ENCODE results near the gene ZNF844. TPM values are rescaled to one million over a fixed set of nuclear protein-coding genes. Genes with fewer than 3 reads are reported as not detected.
"Not testable (repeated sequence)": the region's sequence is repeated elsewhere in the genome, so short reads cannot be mapped to it uniquely, and the experiment has no call there.

Gene ZNF844
- total RNA-seq, 2 donors from 2014 or later: 10.3 to 17.9 TPM

DNA sequence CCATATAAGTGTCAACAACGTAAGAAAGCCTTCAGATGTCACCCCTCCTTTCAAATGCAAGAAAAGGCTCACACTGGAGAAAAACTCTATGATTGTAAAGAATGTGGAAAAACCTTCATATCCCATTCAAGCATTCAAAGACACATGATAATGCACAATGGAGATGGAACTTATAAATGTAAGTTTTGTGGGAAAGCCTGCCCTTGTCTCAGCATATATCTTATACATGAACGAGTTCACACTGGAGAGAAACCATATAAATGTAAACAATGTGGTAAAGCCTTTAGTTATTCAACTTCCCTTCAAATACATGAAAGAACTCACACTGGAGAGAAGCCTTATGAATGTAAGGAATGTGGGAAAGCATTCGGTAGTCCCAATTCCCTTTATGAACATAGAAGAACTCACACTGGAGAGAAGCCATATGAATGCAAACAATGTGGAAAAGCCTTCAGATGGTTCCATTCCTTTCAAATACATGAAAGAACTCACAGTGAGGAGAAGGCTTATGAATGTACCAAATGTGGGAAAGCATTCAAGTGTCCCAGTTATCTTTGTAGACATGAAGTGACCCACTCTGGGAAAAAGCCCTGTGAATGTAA is 11.1 kb downstream of the ZNF844 start:
- Histone ChIP-seq H3K4me3 (ENCODE audit: low read length) (peak overlapping the region; percentile 74), H3K27me3 (ENCODE audit: control insufficient read depth, insufficient read depth, low read length, poor library complexity, severe bottlenecking) (no peaks in the 10 kb centered on the region), H3K4me1 (ENCODE audit: control insufficient read depth, insufficient read depth, low read length) (no peaks in the 10 kb centered on the region), H3K27ac (ENCODE audit: low read depth, low read length) (no peak overlapping the region), H3K9ac (ENCODE audit: extremely low read depth, low read length, poor library complexity, severe bottlenecking) (no peak overlapping the region), H3K9me3 (ENCODE audit: control insufficient read depth, low read length) (peaks cover 99% of the 10 kb centered on the region), H3K36me3 (ENCODE audit: control insufficient read depth, insufficient read depth, low read length) (peaks cover 84% of the 10 kb centered on the region)
- H3K27ac Mint-ChIP-seq: no peak overlapping the region
- DNase-seq: no peak
- TF ChIP-seq, protein P1, sequence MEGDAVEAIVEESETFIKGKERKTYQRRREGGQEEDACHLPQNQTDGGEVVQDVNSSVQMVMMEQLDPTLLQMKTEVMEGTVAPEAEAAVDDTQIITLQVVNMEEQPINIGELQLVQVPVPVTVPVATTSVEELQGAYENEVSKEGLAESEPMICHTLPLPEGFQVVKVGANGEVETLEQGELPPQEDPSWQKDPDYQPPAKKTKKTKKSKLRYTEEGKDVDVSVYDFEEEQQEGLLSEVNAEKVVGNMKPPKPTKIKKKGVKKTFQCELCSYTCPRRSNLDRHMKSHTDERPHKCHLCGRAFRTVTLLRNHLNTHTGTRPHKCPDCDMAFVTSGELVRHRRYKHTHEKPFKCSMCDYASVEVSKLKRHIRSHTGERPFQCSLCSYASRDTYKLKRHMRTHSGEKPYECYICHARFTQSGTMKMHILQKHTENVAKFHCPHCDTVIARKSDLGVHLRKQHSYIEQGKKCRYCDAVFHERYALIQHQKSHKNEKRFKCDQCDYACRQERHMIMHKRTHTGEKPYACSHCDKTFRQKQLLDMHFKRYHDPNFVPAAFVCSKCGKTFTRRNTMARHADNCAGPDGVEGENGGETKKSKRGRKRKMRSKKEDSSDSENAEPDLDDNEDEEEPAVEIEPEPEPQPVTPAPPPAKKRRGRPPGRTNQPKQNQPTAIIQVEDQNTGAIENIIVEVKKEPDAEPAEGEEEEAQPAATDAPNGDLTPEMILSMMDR (conservative IDR thresholded peaks at IDR 0.05): no peak
- H3K4me3 Mint-ChIP-seq: no peak overlapping the region
- WGBS, 2 experiments (ENCODE audit: insufficient coverage in 1 of 2, insufficient read length in 1 of 2): 75 to 100% methylated on average over 1 to 2 of the region's 3 CpGs
- peaks cover 83% of the 10 kb centered on the region for H3K36me3 Mint-ChIP-seq (ENCODE audit: low read depth)
- no peaks in the 10 kb centered on the region for H3K4me1 Mint-ChIP-seq
- no peaks in the 10 kb centered on the region for H3K27me3 Mint-ChIP-seq (ENCODE audit: insufficient read depth)
- peaks cover 97% of the 10 kb centered on the region for H3K9me3 Mint-ChIP-seq

DNA sequence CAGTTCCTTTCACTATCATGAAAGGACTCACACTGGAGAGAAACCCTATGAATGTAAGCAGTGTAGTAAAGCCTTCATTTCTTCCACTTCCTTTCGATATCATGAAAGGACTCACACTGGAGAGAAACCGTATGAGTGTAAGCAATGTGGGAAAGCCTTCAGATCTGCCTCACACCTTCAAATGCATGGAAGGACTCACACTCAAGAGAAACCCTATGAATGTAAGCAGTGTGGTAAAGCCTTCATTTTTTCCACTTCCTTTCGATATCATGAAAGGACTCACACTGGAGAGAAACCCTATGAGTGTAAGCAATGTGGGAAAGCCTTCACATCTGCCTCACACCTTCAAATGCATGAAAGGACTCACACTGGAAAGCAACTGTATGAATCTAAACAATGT is 11.8 kb downstream of the ZNF844 start:
- not testable (repeated sequence) for H3K4me1 ChIP-seq (ENCODE audit: control insufficient read depth, insufficient read depth, low read length); H3K4me1 Mint-ChIP-seq; H3K27me3 ChIP-seq (ENCODE audit: control insufficient read depth, insufficient read depth, low read length, poor library complexity, severe bottlenecking); H3K27ac ChIP-seq (ENCODE audit: low read depth, low read length); H3K27ac Mint-ChIP-seq; H3K4me3 Mint-ChIP-seq; DNase-seq; H3K27me3 Mint-ChIP-seq (ENCODE audit: insufficient read depth); H3K9ac ChIP-seq (ENCODE audit: extremely low read depth, low read length, poor library complexity, severe bottlenecking)
- 98 to 100% methylated on average over 3 of the region's 3 CpGs for WGBS, 2 experiments (ENCODE audit: insufficient coverage in 1 of 2, insufficient read length in 1 of 2)
- H3K9me3 Mint-ChIP-seq: peaks cover 96% of the 10 kb centered on the region
- peaks cover 99% of the 10 kb centered on the region for H3K9me3 ChIP-seq (ENCODE audit: control insufficient read depth, low read length)
- peaks cover 82% of the 10 kb centered on the region for H3K36me3 Mint-ChIP-seq (ENCODE audit: low read depth)
- H3K36me3 ChIP-seq (ENCODE audit: control insufficient read depth, insufficient read depth, low read length): peaks cover 82% of the 10 kb centered on the region
- H3K4me3 ChIP-seq (ENCODE audit: low read length): peak overlapping the region; percentile 74

DNA sequence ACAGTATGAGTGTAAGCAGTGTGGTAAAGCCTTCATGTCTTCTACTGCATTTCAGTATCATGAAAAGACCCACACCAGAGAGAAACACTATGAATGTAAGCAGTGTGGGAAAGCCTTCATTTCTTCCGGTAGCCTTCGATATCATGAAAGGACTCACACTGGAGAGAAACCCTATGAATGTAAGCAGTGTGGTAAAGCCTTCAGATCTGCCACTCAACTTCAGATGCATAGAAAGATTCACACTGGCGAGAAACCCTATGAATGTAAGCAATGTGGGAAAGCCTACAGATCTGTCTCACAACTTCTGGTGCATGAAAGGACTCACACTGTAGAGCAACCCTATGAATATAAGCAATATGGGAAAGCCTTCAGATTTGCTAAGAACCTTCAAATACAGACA is 12.8 kb downstream of the ZNF844 start:
- Mint-ChIP-seq H3K36me3 (ENCODE audit: low read depth) (peaks cover 81% of the 10 kb centered on the region), H3K27me3 (ENCODE audit: insufficient read depth) (no peaks in the 10 kb centered on the region), H3K9me3 (peaks cover 91% of the 10 kb centered on the region), H3K4me3 (no peak overlapping the region), H3K4me1 (no peaks in the 10 kb centered on the region), H3K27ac (no peak overlapping the region)
- H3K9me3 ChIP-seq (ENCODE audit: control insufficient read depth, low read length): peaks cover 94% of the 10 kb centered on the region
- no peaks in the 10 kb centered on the region for H3K27me3 ChIP-seq (ENCODE audit: control insufficient read depth, insufficient read depth, low read length, poor library complexity, severe bottlenecking)
- TF ChIP-seq, protein P1 (conservative IDR thresholded peaks at IDR 0.05): no peak
- H3K36me3 ChIP-seq (ENCODE audit: control insufficient read depth, insufficient read depth, low read length): peaks cover 76% of the 10 kb centered on the region
- no peak overlapping the region for H3K27ac ChIP-seq (ENCODE audit: low read depth, low read length)
- H3K4me3 ChIP-seq (ENCODE audit: low read length): peak overlapping the region; percentile 74
- DNase-seq: no peak
- H3K4me1 ChIP-seq (ENCODE audit: control insufficient read depth, insufficient read depth, low read length): no peaks in the 10 kb centered on the region
- WGBS, 2 experiments (ENCODE audit: insufficient coverage in 1 of 2, insufficient read length in 1 of 2): 97 to 100% methylated on average over 2 to 3 of the region's 3 CpGs
- H3K9ac ChIP-seq (ENCODE audit: extremely low read depth, low read length, poor library complexity, severe bottlenecking): no peak overlapping the region

DNA sequence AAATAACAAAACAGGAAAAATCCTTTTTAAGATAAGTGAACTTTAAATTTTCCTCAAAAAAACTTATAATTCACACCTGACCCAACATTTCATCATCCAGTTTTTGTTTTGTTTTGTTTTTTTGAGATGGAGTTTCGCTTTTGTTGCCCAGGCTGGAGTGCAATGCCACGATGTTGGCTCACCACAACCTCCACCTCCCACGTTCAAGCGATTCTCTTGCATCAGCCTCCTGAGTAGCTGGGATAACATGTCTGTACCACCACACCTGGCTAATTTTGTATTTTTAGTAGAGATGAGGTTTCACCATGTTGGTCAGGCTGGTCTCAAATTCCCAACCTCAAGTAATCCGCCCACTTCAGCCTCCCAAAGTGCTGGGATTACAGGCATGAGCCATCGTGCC is 18.8 kb downstream of the ZNF844 start:
- H3K36me3 Mint-ChIP-seq (ENCODE audit: low read depth): peaks cover 43% of the 10 kb centered on the region
- H3K4me3 Mint-ChIP-seq; DNase-seq; H3K4me1 ChIP-seq (ENCODE audit: control insufficient read depth, insufficient read depth, low read length); H3K4me3 ChIP-seq (ENCODE audit: low read length); H3K4me1 Mint-ChIP-seq; H3K27me3 ChIP-seq (ENCODE audit: control insufficient read depth, insufficient read depth, low read length, poor library complexity, severe bottlenecking); H3K9ac ChIP-seq (ENCODE audit: extremely low read depth, low read length, poor library complexity, severe bottlenecking); H3K27ac Mint-ChIP-seq; H3K27me3 Mint-ChIP-seq (ENCODE audit: insufficient read depth); H3K27ac ChIP-seq (ENCODE audit: low read depth, low read length): not testable (repeated sequence)
- H3K9me3 Mint-ChIP-seq: peaks cover 72% of the 10 kb centered on the region
- WGBS, 2 experiments (ENCODE audit: insufficient coverage in 1 of 2, insufficient read length in 1 of 2): 95 to 100% methylated on average over 4 to 6 of the region's 6 CpGs
- Histone ChIP-seq H3K9me3 (ENCODE audit: control insufficient read depth, low read length) (peaks cover 60% of the 10 kb centered on the region), H3K36me3 (ENCODE audit: control insufficient read depth, insufficient read depth, low read length) (peaks cover 27% of the 10 kb centered on the region)

Data from endodermal cell (in vitro differentiated cells).